ENCODE data around the gene LHFPL6.

The LHFPL6 gene

GRCh38 chr13:39588384-39588783 lies 14.6 kb downstream of the LHFPL6 start:
- DNase-seq: no peak

- DNase-seq: no peak
These were observed 15.1 kb downstream of the LHFPL6 start for GRCh38 chr13:39587939-39588338.

GRCh38 chr13:39586958-39587605 lies 15.9 kb downstream of the LHFPL6 start:
- DNase-seq: no peak

GRCh38 chr13:39586151-39586550 lies 16.8 kb downstream of the LHFPL6 start:
- DNase-seq: no peak

GRCh38 chr13:39585219-39585618 lies 17.8 kb downstream of the LHFPL6 start:
- DNase-seq: no peak

- no peak for DNase-seq
These were observed 22.0 kb downstream of the LHFPL6 start for GRCh38 chr13:39580881-39581575.

- no peak for DNase-seq
These were observed 24.1 kb downstream of the LHFPL6 start for GRCh38 chr13:39578821-39579291.

GRCh38 chr13:39577838-39578491 lies 25.0 kb downstream of the LHFPL6 start:
- no peak for DNase-seq

- no peak for DNase-seq
These were observed 25.8 kb downstream of the LHFPL6 start for GRCh38 chr13:39577203-39577602.

GRCh38 chr13:39575641-39576238 lies 27.3 kb downstream of the LHFPL6 start:
- DNase-seq: no peak

- no peak for DNase-seq
These were observed 31.4 kb downstream of the LHFPL6 start for GRCh38 chr13:39571502-39572092.

GRCh38 chr13:39567569-39567968 lies 35.4 kb downstream of the LHFPL6 start:
- DNase-seq: no peak

GRCh38 chr13:39566216-39566869 lies 36.6 kb downstream of the LHFPL6 start:
- DNase-seq: no peak

- DNase-seq: no peak
These were observed 37.7 kb downstream of the LHFPL6 start for GRCh38 chr13:39565036-39565949.

- no peak for DNase-seq
These were observed 39.6 kb downstream of the LHFPL6 start for GRCh38 chr13:39563470-39563735.

- DNase-seq: no peak
These were observed 41.0 kb downstream of the LHFPL6 start for GRCh38 chr13:39561971-39562370.

GRCh38 chr13:39559847-39560246 lies 43.1 kb downstream of the LHFPL6 start:
- DNase-seq: no peak

- no peak for DNase-seq
These were observed 45.6 kb downstream of the LHFPL6 start for GRCh38 chr13:39557285-39557955.

- no peak for DNase-seq
These were observed 46.1 kb downstream of the LHFPL6 start for GRCh38 chr13:39556866-39557265.

- DNase-seq: no peak
These were observed 48.6 kb downstream of the LHFPL6 start for GRCh38 chr13:39554371-39554770.

GRCh38 chr13:39552246-39552645 lies 50.7 kb downstream of the LHFPL6 start:
- no peak for DNase-seq
